Prostate gland (tissue), 2 donors: Measurements from ENCODE around the gene SLC2A6. TPM values are rescaled to one million over a fixed set of nuclear protein-coding genes. Genes with fewer than 3 reads are reported as not detected.

Experiments used
- DNase-seq: peaks from one replicate; pipeline ENCODE4 v3.0.0-alpha.2; 2019; ENCODE audit warnings: low spot score
- H3K27ac ChIP-seq, 2 donors: fragments of 200-600 bp; sonication (generic); 2 replicates each; pipeline ENCODE4 v1.5.1; 2017 to 2019
- H3K27me3 ChIP-seq: fragments of 200-600 bp; sonication (generic); replicated peaks from 2 replicates; pipeline ENCODE4 v1.5.1; 2019; ENCODE audit not compliant: insufficient read depth
- H3K36me3 ChIP-seq, 2 donors: fragments of 200-600 bp; sonication (generic); 1 replicate in 1 of 2; 2 replicates in 1 of 2; pipeline versions ENCODE4 v1.5.1 to v1.8.1; 2017 to 2019
- H3K4me1 ChIP-seq: fragments of 200-600 bp; sonication (generic); replicated peaks from 2 replicates; pipeline ENCODE4 v1.5.1; 2019
- H3K4me3 ChIP-seq, 2 donors: fragments of 200-600 bp; sonication (generic); 2 replicates each; pipeline ENCODE4 v1.5.1; 2017 to 2019
- H3K9me3 ChIP-seq: fragments of 200-600 bp; sonication (generic); 2 replicates; pipeline ENCODE4 v1.5.1; 2017
- CTCF ChIP-seq, 4 experiments: fragments of 200-600 bp in 2 of 4; fragments of 450-650 bp in 2 of 4; sonication (generic) in 2 of 4; IDR thresholded peaks; 1 replicate in 3 of 4; 2 replicates in 1 of 4; pipeline ENCODE4 v1.5.1; 2016 to 2019; ENCODE audit warnings: antibody characterized with exemption in 4 of 4, mild to moderate bottlenecking in 2 of 4, moderate library complexity in 2 of 4
- POLR2A ChIP-seq: fragments of 450-650 bp; IDR thresholded peaks from one replicate; pipeline ENCODE4 v1.6.1; 2016; ENCODE audit warnings: antibody characterized with exemption, mild to moderate bottlenecking
- POLR2AphosphoS5 ChIP-seq: sonication (generic); formaldehyde crosslinking; IDR thresholded peaks from one replicate; pipeline ENCODE4 v1.6.1; 2017; ENCODE audit warnings: antibody characterized with exemption
- WGBS: methylation state at CpG from one replicate; pipeline ENCODE4 v1.1.5; 2018; 5-methylcytosine and 5-hydroxymethylcytosine counted together
- intact Hi-C: fragments of 100-400 bp; cut with DNase I; formaldehyde crosslinking; loops from one replicate; pipeline ENCODE4 v1.14.2; 2022
- total RNA-seq, 2 donors: library from RNA; depleted of rRNA; stranded (reverse); fragments of >200 nt; gene quantifications; one replicate each; pipeline ENCODE4 v1.1.0, GENCODE V29; 2016

The SLC2A6 gene
- total RNA-seq, 2 donors from 2014 or later = 0.77 to 3.4 TPM

- 67% methylated on average over 13 of the region's 13 CpGs for WGBS
- no peaks in the 10 kb centered on the region for H3K27me3 ChIP-seq
- H3K4me3 ChIP-seq = no peak overlapping the region
- no peaks in the 10 kb centered on the region for H3K9me3 ChIP-seq
- H3K4me1 ChIP-seq = no peaks in the 10 kb centered on the region
- DNase-seq = no peak
- no peaks in the 10 kb centered on the region for H3K36me3 ChIP-seq
- no peak overlapping the region for H3K27ac ChIP-seq
- TF ChIP-seq CTCF (IDR thresholded peaks at IDR 0.05) (no peak), POLR2A (no peak), POLR2AphosphoS5 (no peak)
- intact Hi-C loops = no loop called here
These were observed 30.4 kb downstream of the SLC2A6 start for GRCh38 chr9:133448487-133448972.

- no peaks in the 10 kb centered on the region for H3K4me1 ChIP-seq
- H3K36me3 ChIP-seq = no peaks in the 10 kb centered on the region
- 83% methylated on average over 21 of the region's 23 CpGs for WGBS
- DNase-seq = no peak
- no peaks in the 10 kb centered on the region for H3K9me3 ChIP-seq
- no peak for TF ChIP-seq POLR2AphosphoS5
- no peak for TF ChIP-seq CTCF (IDR thresholded peaks at IDR 0.05)
- no peak for TF ChIP-seq POLR2A
- H3K27me3 ChIP-seq = no peaks in the 10 kb centered on the region
- intact Hi-C loops = no loop called here
- H3K4me3 ChIP-seq = no peak overlapping the region
- no peak overlapping the region for H3K27ac ChIP-seq
These were observed 33.5 kb downstream of the SLC2A6 start for GRCh38 chr9:133445293-133445969.

GRCh38 chr9:133443982-133444381, 34.9 kb downstream of the SLC2A6 start:
- 79% methylated on average over 8 of the region's 8 CpGs for WGBS
- Histone ChIP-seq H3K4me3 (no peak overlapping the region), H3K36me3 (no peaks in the 10 kb centered on the region), H3K4me1 (no peaks in the 10 kb centered on the region), H3K27me3 (no peaks in the 10 kb centered on the region), H3K9me3 (no peaks in the 10 kb centered on the region), H3K27ac (no peak overlapping the region)
- DNase-seq = no peak
- TF ChIP-seq POLR2AphosphoS5 (no peak), CTCF (IDR thresholded peaks at IDR 0.05) (no peak), POLR2A (no peak)
- intact Hi-C loops = no loop called here

- H3K9me3 ChIP-seq = no peaks in the 10 kb centered on the region
- intact Hi-C loops = no loop called here
- DNase-seq = no peak
- no peak overlapping the region for H3K4me3 ChIP-seq
- no peak overlapping the region for H3K27ac ChIP-seq
- WGBS = 93% methylated on average over 7 of the region's 15 CpGs
- TF ChIP-seq POLR2AphosphoS5 (no peak), POLR2A (no peak), CTCF (IDR thresholded peaks at IDR 0.05) (no peak)
- H3K4me1 ChIP-seq = no peaks in the 10 kb centered on the region
- H3K27me3 ChIP-seq = no peaks in the 10 kb centered on the region
- no peaks in the 10 kb centered on the region for H3K36me3 ChIP-seq
These were observed 35.7 kb downstream of the SLC2A6 start for GRCh38 chr9:133443248-133443647.

- DNase-seq = no peak
- Histone ChIP-seq H3K27ac (no peak overlapping the region), H3K36me3 (no peaks in the 10 kb centered on the region), H3K9me3 (no peaks in the 10 kb centered on the region), H3K27me3 (no peaks in the 10 kb centered on the region), H3K4me1 (no peaks in the 10 kb centered on the region), H3K4me3 (no peak overlapping the region)
- TF ChIP-seq POLR2A = no peak
- no peak for TF ChIP-seq CTCF (IDR thresholded peaks at IDR 0.05)
- no peak for TF ChIP-seq POLR2AphosphoS5
- WGBS = 74% methylated on average over 5 of the region's 5 CpGs
- intact Hi-C loops = no loop called here
These were observed 37.3 kb downstream of the SLC2A6 start for GRCh38 chr9:133441571-133441970.
